Testis (tissue), 3 donors: ENCODE results near the gene SLC6A9. TPM values are rescaled to one million over a fixed set of nuclear protein-coding genes. Genes with fewer than 3 reads are reported as not detected.

Experiments
- DNase-seq: peaks from one replicate; pipeline ENCODE4 v3.0.0-alpha.2; 2019
- H3K27ac ChIP-seq, 2 donors: fragments of 200-600 bp; sonication (generic); one replicate each; pipeline ENCODE4 v1.5.1; 2019
- H3K27me3 ChIP-seq: fragments of 200-600 bp; sonication (generic); one replicate; pipeline ENCODE4 v1.5.1; 2019
- H3K36me3 ChIP-seq: fragments of 200-600 bp; sonication (generic); one replicate; pipeline ENCODE4 v1.5.1; 2017; ENCODE audit warnings: low read depth; ENCODE audit errors: missing control alignments
- H3K4me1 ChIP-seq: fragments of 200-600 bp; sonication (generic); one replicate; pipeline ENCODE4 v1.5.1; 2019
- H3K4me3 ChIP-seq, 2 donors: fragments of 200-600 bp; sonication (generic); one replicate each; pipeline ENCODE4 v1.5.1; 2017 to 2019
- H3K9me3 ChIP-seq: fragments of 200-600 bp; sonication (generic); one replicate; pipeline ENCODE4 v1.5.1; 2017
- CTCF ChIP-seq, 3 experiments: fragments of 450-650 bp in 2 of 3; fragments of 200-600 bp in 1 of 3; sonication (generic) in 1 of 3; IDR thresholded peaks; one replicate each; pipeline ENCODE4 v1.5.1; 2016 to 2019; ENCODE audit warnings: antibody characterized with exemption in 3 of 3, mild to moderate bottlenecking in 2 of 3, moderate library complexity in 1 of 3
- POLR2A ChIP-seq: fragments of 450-650 bp; IDR thresholded peaks from one replicate; pipeline ENCODE4 v1.6.1; 2017; ENCODE audit warnings: antibody characterized with exemption, mild to moderate bottlenecking, moderate library complexity
- WGBS, 2 donors: methylation state at CpG; one replicate each; pipeline ENCODE4 v1.1.5; 2018; 5-methylcytosine and 5-hydroxymethylcytosine counted together
- intact Hi-C: fragments of 100-400 bp; cut with DNase I; formaldehyde crosslinking; loops from one replicate; pipeline ENCODE4 v1.15.1; 2023; ENCODE audit warnings: low total_unique reads
- polyA plus RNA-seq: library from polyadenylated mRNA; stranded (reverse); fragments of 350-450 nt; fragmentation: Illumina TruSeq; extraction: RNeasy Lipid Tissue Mini Kit (QIAGEN cat#74804); gene quantifications from one replicate; pipeline ENCODE4 v1.2.3, GENCODE V29; 2014; ENCODE audit warnings: low read depth, low replicate concordance; ENCODE audit not compliant: insufficient read depth
- total RNA-seq, 2 donors: library from RNA; depleted of rRNA; stranded (reverse); fragments of >200 nt; gene quantifications; one replicate each; pipeline ENCODE4 v1.2.3, GENCODE V29; 2016

Gene SLC6A9
- total and polyA plus RNA-seq, 3 donors from 2014 or later = 1.2 to 2.3 (median 1.7) TPM

DNA sequence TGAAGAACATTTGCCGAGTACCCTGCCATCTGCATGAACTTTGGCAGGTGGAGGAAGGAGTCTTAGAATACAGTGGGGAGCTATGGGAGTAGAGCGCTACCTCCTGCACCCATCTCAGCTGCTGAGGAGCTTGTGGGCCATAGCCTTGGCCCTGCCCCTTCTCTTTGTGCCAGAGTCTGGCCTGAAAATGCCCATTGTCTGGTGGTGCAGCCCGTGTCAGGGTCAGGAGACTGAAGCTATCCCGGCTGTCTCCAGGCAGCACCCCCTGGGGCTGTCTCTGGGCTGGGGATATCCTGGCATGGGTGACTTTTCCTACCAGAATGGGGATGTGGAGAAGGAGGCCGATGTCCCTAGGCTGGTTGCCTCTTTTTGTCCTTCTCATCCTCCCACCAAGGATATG, 77.2 kb downstream of the SLC6A9 start:
- no peak overlapping the region for H3K27ac ChIP-seq
- H3K27me3 ChIP-seq = no peaks in the 10 kb centered on the region
- no peak overlapping the region for H3K4me3 ChIP-seq
- WGBS, 2 donors = 63 to 67% methylated on average over 5 of the region's 5 CpGs
- H3K9me3 ChIP-seq = no peaks in the 10 kb centered on the region
- DNase-seq = no peak
- no peaks in the 10 kb centered on the region for H3K36me3 ChIP-seq
- intact Hi-C loops = no loop called here
- H3K4me1 ChIP-seq = no peaks in the 10 kb centered on the region
- TF ChIP-seq POLR2A (no peak), CTCF (IDR thresholded peaks at IDR 0.05) (no peak)

DNA sequence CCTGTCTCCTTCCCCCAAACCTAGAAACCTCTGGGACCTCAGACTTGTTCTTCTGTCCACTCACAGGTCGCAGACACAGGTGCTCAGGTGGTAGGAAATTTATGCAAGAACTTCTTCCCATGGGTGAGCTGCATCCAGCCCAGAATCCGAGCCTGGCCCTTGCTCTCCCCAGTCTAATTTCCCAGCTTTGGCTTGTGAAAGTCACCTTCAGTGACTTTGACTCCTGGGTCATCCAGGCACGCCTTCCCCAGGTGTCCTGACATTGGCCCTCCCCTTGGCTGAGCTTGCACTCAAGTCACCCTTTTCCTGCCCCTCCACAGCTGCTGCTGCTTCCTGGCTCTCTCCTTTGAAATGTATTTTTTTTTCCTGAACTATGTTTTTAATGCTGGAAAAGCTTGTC, 77.9 kb downstream of the SLC6A9 start:
- Histone ChIP-seq H3K4me3 (no peak overlapping the region), H3K36me3 (no peaks in the 10 kb centered on the region), H3K27ac (no peak overlapping the region), H3K9me3 (no peaks in the 10 kb centered on the region), H3K4me1 (peaks cover 3% of the 10 kb centered on the region), H3K27me3 (no peaks in the 10 kb centered on the region)
- DNase-seq = no peak
- intact Hi-C loops = no loop called here
- no peak for TF ChIP-seq POLR2A
- no peak for TF ChIP-seq CTCF (IDR thresholded peaks at IDR 0.05)
- WGBS, 2 donors = 65 to 73% methylated on average over 3 of the region's 3 CpGs

GRCh38 chr1:43952731-43953346, 78.4 kb downstream of the SLC6A9 start:
- H3K36me3 ChIP-seq = no peaks in the 10 kb centered on the region
- no peak for DNase-seq
- H3K9me3 ChIP-seq = no peaks in the 10 kb centered on the region
- peaks cover 8% of the 10 kb centered on the region for H3K4me1 ChIP-seq
- no peak for TF ChIP-seq POLR2A
- TF ChIP-seq CTCF (IDR thresholded peaks at IDR 0.05) = no peak
- H3K27ac ChIP-seq = no peak overlapping the region
- H3K4me3 ChIP-seq = no peak overlapping the region
- no peaks in the 10 kb centered on the region for H3K27me3 ChIP-seq
- intact Hi-C loops = no loop called here
- 66 to 73% methylated on average over 8 of the region's 8 CpGs for WGBS, 2 donors

DNA sequence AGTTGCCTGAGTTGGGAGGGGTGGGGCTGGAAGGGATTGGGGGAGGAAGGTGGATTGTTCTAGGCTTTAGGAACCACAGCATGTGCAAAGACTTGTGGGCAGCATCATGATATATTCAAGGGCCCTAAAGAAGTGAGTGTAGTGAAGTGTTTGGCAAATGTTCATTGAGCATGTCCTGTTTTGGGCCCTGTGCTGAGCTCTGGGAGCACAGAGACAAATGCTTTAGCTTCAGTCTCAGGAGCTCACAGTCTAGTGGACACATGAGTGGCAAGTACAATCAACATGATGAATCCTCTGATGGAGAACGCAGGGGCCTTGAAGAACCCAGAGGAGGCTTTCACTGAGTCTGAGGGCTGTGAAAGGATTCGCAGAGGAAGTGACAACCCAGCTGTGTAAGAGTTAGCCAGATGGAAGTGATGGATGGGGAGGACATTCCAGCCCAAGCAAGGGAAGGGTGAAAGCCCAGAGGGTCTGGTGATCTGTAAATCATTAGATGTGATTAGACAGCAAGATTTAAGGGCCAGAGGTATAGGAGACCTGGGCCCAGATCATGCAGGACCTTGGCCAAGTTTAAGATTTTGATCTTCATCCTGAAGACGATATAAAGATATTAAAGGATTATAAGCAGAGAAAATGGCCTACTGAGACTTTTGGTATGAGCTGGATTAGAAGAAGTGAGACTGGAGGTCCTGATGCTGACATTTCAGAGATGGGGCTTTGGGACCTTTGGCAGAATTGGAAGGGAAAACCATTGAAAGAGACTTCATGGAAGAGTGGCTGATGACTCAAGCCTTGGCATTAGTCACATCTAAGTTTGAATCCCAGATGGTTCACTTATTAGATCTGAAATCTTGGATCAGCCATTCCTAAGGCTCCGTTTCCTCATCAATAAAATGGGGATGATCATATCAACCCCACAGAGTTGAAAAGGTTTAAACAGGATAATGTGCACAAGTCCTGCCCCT, 80.0 kb downstream of the SLC6A9 start:
- Histone ChIP-seq H3K36me3 (no peaks in the 10 kb centered on the region), H3K27me3 (no peaks in the 10 kb centered on the region), H3K9me3 (no peaks in the 10 kb centered on the region), H3K4me3 (no peak overlapping the region), H3K27ac (no peak overlapping the region), H3K4me1 (peaks cover 15% of the 10 kb centered on the region)
- WGBS, 2 donors = 89 to 92% methylated on average over 3 to 4 of the region's 4 CpGs
- no peak for DNase-seq
- TF ChIP-seq CTCF (IDR thresholded peaks at IDR 0.05) = no peak
- no peak for TF ChIP-seq POLR2A
- intact Hi-C loops = no loop called here
